HepG2 (cell line): ENCODE results near the gene CAPN10. TPM values are rescaled to one million over a fixed set of nuclear protein-coding genes. Genes with fewer than 3 reads are reported as not detected.

Source experiments
- ATF6 ChIP-seq: sonication (generic); formaldehyde crosslinking; conservative IDR thresholded peaks from 2 replicates; pipeline ENCODE4 v1.4.0; 2020; ENCODE audit warnings: missing genetic modification reagents
- BORCS8-MEF2B ChIP-seq: sonication (generic); formaldehyde crosslinking; IDR thresholded peaks from 2 replicates; pipeline ENCODE4 v1.8.0; 2022; ENCODE audit warnings: mild to moderate bottlenecking, missing genetic modification reagents
- FLYWCH1 ChIP-seq: sonication (generic); formaldehyde crosslinking; IDR thresholded peaks from 2 replicates; pipeline ENCODE4 v1.8.1; 2023; ENCODE audit warnings: mild to moderate bottlenecking, missing genetic modification reagents
- FOXA3 ChIP-seq: IDR thresholded peaks from 2 replicates; pipeline ENCODE4 v1.6.1; 2016; ENCODE audit warnings: missing genetic modification reagents, missing compliant biosample characterization
- FOXP4 ChIP-seq: sonication (generic); formaldehyde crosslinking; IDR thresholded peaks from 2 replicates; pipeline ENCODE4 v1.4.0; 2020; ENCODE audit warnings: missing genetic modification reagents
- MBNL3 ChIP-seq: fragments of 250-450 bp; sonication (Bioruptor Pico); conservative IDR thresholded peaks from 2 replicates; pipeline ENCODE4 v1.8.0; 2022; ENCODE audit warnings: mild to moderate bottlenecking, inconsistent platforms
- NFE2 ChIP-seq: sonication (generic); formaldehyde crosslinking; IDR thresholded peaks from 2 replicates; pipeline ENCODE4 v1.4.0; 2020; ENCODE audit warnings: missing genetic modification reagents
- RFX5 ChIP-seq: IDR thresholded peaks from 2 replicates; pipeline ENCODE4 v1.6.1; 2011; ENCODE audit warnings: low read depth, low read length, improper control_type of control experiment
- SKI ChIP-seq: fragments of 450-650 bp; IDR thresholded peaks from one replicate; pipeline ENCODE4 v1.6.1; 2018; ENCODE audit warnings: mild to moderate bottlenecking; ENCODE audit not compliant: partially characterized antibody
- TGIF2 ChIP-seq: IDR thresholded peaks from 2 replicates; pipeline ENCODE4 v1.6.1; 2016; ENCODE audit warnings: control low read depth, missing compliant biosample characterization
- ZBED4 ChIP-seq: sonication (generic); formaldehyde crosslinking; IDR thresholded peaks from 2 replicates; pipeline ENCODE4 v1.4.0; 2020; ENCODE audit warnings: missing genetic modification reagents, borderline replicate concordance
- ZBTB21 ChIP-seq: sonication (generic); formaldehyde crosslinking; IDR thresholded peaks from 2 replicates; pipeline ENCODE4 v1.4.0; 2020; ENCODE audit warnings: missing genetic modification reagents
- ZBTB33 ChIP-seq: sonication (generic); formaldehyde crosslinking; IDR thresholded peaks from 2 replicates; pipeline ENCODE4 v1.4.0; 2020; ENCODE audit warnings: missing genetic modification reagents
- ZBTB38 ChIP-seq: sonication (generic); formaldehyde crosslinking; IDR thresholded peaks from 2 replicates; pipeline ENCODE4 v1.5.1; 2020; ENCODE audit warnings: mild to moderate bottlenecking, missing genetic modification reagents
- ZNF251 ChIP-seq: sonication (generic); formaldehyde crosslinking; IDR thresholded peaks from 2 replicates; pipeline ENCODE4 v1.9.0; 2021; ENCODE audit warnings: mild to moderate bottlenecking, missing genetic modification reagents
- ZNF501 ChIP-seq: sonication (generic); formaldehyde crosslinking; IDR thresholded peaks from 2 replicates; pipeline ENCODE4 v1.5.1; 2020; ENCODE audit warnings: mild to moderate bottlenecking, moderate library complexity, missing genetic modification reagents
- ZNF670 ChIP-seq: sonication (generic); formaldehyde crosslinking; IDR thresholded peaks from 2 replicates; pipeline ENCODE4 v1.8.0; 2022; ENCODE audit warnings: mild to moderate bottlenecking, missing genetic modification reagents, borderline replicate concordance
- ZSCAN20 ChIP-seq: sonication (generic); formaldehyde crosslinking; IDR thresholded peaks from 2 replicates; pipeline ENCODE4 v1.4.0; 2020; ENCODE audit warnings: missing genetic modification reagents, mild to moderate bottlenecking, borderline replicate concordance
- polyA plus RNA-seq, 8 experiments: library from polyadenylated mRNA; depleted of rRNA in 3 of 8; stranded (reverse) in 7 of 8; unstranded in 1 of 8; fragments of >200 nt; fragmentation: Illumina TruSeq in 4 of 8; extraction: Trizol in 4 of 8; gene quantifications; 2 replicates each; pipeline versions ENCODE4 v1.2.1 to v1.2.3, GENCODE V29; 2011 to 2016; ENCODE audit warnings: low read depth in 4 of 8, missing spikeins in 1 of 8, mixed read lengths in 1 of 8; ENCODE audit not compliant: insufficient read depth in 1 of 8
- total RNA-seq, 5 experiments: library from RNA; depleted of rRNA; stranded (reverse); fragments of >200 nt; fragmentation: Illumina TruSeq; extraction: Trizol; gene quantifications; 2 replicates each; pipeline ENCODE4 v1.2.3, GENCODE V29; 2016; ENCODE audit warnings: low read depth in 1 of 5

The CAPN10 gene
- total and polyA plus RNA-seq, 2 of the 13 experiments (the other 11 are each of a cell fraction or from before 2014, with no cell fraction given): 27.6 to 32.4 TPM

GRCh38 chr2:240586198-240586918 is at the start of gene CAPN10 (continued):
- TF ChIP-seq ZBED4 (CRISPR knock-in tag) (peak; percentile 91; the same call in 1 of the 2 replicates), ZNF670 (CRISPR knock-in tag) (no peak; the same call in 1 of the 2 replicates), ZBTB21 (CRISPR knock-in tag) (no peak; the same call in 1 of the 2 replicates), ZNF501 (CRISPR knock-in tag) (peak; percentile 97), ZBTB38 (CRISPR knock-in tag) (no peak; the same call in 1 of the 2 replicates), FOXP4 (CRISPR knock-in tag) (no peak), TGIF2 (CRISPR knock-in tag) (peak; percentile 73; the same call in 1 of the 2 replicates), NFE2 (peak; percentile 7; the same call in 1 of the 2 replicates), SKI (peak; percentile 62), RFX5 (0 out of 2 replicates have a peak, but pooled peaks have one; percentile 42), FOXA3 (CRISPR knock-in tag) (no peak; the same call in 1 of the 2 replicates), FLYWCH1 (CRISPR knock-in tag) (no peak), ATF6 (CRISPR knock-in tag) (no peak; the same call in 1 of the 2 replicates), MBNL3 (CRISPR knock-in tag) (no peak), BORCS8-MEF2B (CRISPR knock-in tag) (peak; percentile 56; the same call in 1 of the 2 replicates), ZSCAN20 (peak; percentile 65; the same call in 1 of the 2 replicates), ZBTB33 (CRISPR knock-in tag) (peak; percentile 11; the same call in 1 of the 2 replicates), ZNF251 (no peak)
